Stimulated activated CD4-positive, alpha-beta T cell treated with anti-CD3 and anti-CD28 coated beads, TNF-alpha, amount 100 ng/mL, for 4 hours (primary cell): ENCODE measurements around the gene INPP5A.
"Not testable (repeated sequence)": the region's sequence is repeated elsewhere in the genome, so short reads cannot be mapped to it uniquely, and the experiment has no call there.

ENCODE experiments used
- DNase-seq, 3 experiments: peaks; one replicate each; pipeline ENCODE4 v3.0.0-alpha.2; 2020; ENCODE audit warnings: low read depth in 3 of 3

INPP5A gene

GRCh38 chr10:132547421-132547861 is 9.9 kb downstream of the INPP5A start:
- peak in 1 of 3 experiments; percentile 31 for DNase-seq

DNA sequence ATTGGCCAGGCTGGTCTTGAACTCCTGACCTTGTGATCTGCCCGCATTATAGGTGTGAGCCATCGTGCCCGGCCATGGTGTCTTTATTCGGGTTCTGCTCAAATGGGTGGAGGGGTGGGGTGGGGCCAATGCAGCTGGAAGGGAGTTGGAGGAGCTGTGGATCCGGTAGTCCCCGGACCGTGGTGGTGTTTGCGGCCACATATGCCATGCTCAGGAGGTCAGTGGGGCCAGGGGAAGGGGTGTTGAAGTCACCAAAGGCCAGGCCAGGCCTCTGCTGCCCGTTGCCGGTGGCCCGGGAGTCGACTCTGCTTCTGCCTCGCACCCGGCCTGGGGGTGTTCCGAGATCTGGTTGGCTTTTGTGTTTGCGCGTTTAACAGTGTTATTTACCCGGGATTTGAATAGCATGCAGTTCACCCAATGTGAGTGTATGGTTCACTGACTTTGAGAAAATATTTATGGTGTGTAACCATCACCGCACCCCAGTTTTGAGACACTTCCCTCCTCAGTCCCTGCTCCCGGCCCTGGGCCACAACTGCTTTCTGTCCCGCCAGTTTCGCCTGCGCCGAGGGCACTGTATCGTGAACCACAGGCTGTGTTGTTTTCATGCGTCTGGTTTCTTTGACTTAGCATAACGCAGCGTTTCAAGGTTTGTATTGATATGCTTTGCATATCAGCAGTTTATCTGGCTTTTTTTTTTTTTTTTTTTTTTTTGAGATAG is 10.7 kb downstream of the INPP5A start:
- no peak for DNase-seq

DNA sequence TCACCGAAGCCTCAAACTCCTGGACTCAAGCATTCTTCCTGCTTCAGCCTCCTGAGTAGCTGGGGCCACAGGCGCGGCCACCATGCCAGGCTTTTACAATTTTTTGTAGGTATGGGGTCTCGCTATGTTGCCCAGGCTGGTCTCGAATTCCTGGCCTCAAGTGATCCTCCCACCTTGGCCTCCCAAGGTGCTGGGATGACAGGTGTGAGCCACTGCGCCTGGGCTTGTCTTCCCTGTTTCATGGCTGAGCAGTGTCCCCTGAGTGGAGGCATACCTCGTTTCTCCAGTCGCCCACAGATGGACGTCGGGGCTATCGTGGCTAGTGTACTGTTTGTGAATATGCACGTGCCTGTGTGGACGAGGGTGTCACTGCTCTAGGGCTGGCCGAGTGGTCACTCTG is 11.3 kb downstream of the INPP5A start:
- DNase-seq = no peak

- DNase-seq = no peak
Observed at GRCh38 chr10:132549371-132549770, 11.8 kb downstream of the INPP5A start.

DNA sequence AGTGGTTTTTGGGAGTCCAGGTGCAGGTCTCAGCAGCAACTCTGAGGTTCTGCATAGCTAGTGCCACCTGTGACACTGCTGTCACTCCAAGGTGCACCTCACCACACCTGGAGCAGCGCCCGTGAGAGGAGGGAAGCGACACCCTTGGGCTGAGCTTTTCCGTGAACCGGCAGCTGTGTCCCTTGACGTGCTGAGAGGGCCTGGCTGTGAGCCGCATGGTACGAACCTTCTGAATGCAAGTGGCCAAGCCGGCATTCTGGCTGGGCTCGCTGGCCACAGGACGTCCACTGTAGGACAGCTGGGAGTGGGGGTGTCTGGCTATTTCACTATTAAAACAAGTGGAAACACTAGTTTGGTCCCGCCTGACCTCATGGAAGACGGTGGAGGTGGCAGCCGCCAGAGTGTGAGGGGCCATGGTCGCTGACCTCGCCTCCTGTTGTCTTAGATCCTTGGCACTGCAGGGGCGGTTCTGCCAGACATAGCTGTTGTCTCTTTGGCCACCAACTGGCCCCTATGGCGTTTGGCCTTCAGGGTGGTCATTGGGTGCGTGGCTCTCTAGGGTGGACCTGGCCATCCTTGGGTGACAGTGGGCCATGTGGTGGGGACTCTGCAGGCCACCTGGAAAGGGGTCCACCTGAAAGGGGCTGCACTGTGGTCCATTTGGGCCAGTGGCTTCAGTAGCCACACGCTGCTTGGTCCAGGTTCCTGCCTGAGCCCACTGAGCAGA is 12.9 kb downstream of the INPP5A start:
- no peak for DNase-seq

DNA sequence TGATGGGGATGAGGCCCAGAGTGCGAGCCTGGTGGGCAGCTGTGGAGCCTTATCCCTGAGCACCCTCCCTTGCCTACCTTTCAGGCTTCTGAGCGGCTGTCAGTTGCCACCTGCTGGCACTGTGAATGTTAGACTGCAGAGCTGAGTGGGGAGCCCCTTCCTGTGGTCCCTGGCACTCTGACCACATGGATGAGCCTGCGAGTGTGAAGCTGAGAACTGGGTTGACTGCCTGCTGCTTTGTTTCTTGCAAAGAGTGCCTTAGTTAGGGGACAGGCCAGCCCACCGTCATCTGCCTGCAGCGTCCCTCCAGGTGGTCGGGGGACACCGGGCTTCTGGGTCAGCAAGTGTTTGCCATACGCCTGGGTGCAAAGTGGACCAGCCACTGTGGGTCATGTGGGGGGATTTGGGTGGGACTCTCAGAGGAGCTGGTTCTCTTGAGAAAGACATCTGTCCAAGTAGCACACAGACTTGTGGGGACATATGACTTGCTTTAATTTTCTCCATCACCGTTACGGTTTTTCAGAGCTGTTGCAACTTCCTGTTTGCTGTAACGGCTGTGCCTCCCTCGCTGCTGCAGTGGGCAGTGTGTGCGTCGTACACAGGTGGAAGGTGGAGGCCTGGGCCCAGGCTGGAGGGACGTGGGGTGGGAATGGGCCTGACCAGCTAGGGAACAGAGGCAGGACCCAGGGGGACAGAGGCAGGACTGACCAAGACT is 13.7 kb downstream of the INPP5A start:
- DNase-seq = no peak

- DNase-seq = no peak
Observed at GRCh38 chr10:132551808-132552130, 14.2 kb downstream of the INPP5A start.

DNA sequence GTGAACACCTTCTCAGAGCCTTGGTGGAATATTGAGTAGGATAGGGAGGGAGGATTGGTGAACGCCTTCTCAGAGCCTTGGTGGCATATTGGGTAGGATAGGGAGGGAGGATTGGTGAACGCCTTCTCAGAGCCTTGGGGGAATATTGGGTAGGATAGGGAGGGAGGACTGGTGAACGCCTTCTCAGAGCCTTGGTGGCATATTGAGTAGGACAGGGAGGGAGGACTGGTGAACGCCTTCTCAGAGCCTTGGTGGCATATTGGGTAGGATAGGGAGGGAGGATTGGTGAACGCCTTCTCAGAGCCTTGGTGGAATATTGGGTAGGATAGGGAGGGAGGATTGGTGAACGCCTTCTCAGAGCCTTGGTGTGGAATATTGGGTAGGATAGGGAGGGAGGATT is 15.0 kb downstream of the INPP5A start:
- DNase-seq = not testable (repeated sequence)

DNA sequence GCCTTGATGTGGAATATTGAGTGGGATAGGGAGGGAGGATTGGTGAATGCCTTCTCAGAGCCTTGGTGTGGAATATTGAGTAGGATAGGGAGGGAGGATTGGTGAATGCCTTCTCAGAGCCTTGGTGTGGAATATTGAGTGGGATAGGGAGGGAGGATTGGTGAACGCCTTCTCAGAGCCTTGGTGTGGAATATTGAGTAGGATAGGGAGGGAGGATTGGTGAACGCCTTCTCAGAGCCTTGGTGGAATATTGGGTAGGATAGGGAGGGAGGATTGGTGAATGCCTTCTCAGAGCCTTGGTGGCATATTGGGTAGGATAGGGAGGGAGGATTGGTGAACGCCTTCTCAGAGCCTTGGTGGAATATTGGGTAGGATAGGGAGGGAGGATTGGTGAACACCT is 16.0 kb downstream of the INPP5A start:
- DNase-seq = not testable (repeated sequence)

- no peak for DNase-seq
Observed at GRCh38 chr10:132554053-132554990, 16.7 kb downstream of the INPP5A start.

- no peak for DNase-seq
Observed at GRCh38 chr10:132554991-132555647, 17.5 kb downstream of the INPP5A start.

- no peak for DNase-seq
Observed at GRCh38 chr10:132555648-132556575, 18.3 kb downstream of the INPP5A start.

GRCh38 chr10:132556994-132557441 is 19.4 kb downstream of the INPP5A start:
- DNase-seq = no peak

GRCh38 chr10:132557696-132558515 is 20.3 kb downstream of the INPP5A start:
- no peak for DNase-seq

DNA sequence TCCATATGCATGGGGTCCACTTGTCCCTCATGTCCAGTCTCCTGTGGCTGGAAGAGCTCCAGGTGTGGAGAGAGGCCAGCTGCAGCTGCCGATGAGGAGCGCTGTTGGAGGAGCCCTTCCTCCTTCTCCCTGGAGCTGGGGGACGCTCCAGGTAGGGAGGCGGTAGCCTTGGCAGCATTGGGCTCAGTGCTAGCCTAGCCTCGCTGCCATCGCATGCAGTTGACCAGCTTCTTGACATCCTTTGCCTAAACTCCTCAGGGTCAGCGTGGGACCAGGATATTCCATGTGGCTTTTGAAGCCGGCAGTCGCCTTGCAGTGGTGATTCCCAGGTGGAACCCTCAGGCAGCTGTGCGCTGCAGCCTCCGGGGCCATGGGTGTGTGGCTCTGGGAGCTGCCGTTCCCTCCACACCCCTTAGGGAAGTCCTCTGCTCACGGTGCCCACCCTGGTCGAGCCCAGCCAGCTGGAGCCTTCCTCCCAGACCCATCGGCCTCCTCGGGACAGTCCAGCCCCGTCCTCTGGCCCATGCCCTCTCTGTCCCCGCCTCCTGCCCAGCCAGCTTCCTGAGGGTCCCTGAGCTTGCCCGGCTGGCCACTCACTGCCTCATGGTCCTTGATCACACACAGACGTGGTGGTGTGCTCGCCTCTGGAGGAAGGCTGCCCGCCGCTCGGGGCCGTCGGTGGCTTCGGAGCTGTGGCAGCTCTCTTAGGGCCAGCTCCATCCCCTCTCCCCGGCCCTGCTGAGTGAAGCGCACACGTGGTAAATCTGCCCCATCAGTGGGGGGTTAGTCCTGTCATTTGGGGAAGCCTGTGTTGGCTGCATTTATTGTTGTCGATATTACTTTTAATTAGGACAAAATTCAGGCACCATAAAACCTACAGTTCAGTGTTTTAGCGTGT is 21.2 kb downstream of the INPP5A start:
- no peak for DNase-seq

DNA sequence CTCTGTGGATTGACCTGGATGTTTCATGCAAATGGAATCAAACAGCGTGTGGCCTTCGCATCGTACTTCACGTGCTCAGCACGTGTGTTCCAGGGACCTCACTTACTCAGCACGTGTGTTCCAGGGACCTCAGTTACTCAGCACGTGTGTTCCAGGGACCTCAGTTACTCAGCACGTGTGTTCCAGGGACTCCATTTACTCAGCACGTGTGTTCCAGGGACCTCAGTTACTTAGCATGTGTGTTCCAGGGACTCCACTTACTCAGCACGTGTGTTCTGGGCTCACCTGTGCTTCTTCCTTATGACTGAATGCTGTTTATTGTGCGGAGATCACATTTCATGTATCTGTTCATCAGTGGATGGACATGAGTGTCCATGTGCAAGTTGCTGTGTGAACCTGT is 22.0 kb downstream of the INPP5A start:
- no peak for DNase-seq

- DNase-seq = no peak
Observed at GRCh38 chr10:132560241-132560731, 22.7 kb downstream of the INPP5A start.
